ENCODE results near the gene PPTC7. TPM values are rescaled to one million over a fixed set of nuclear protein-coding genes. Genes with fewer than 3 reads are reported as not detected.
A peak's percentile ranks its signal among the peaks of the same experiment; 100 is the strongest.
"Not testable (repeated sequence)": the region's sequence is repeated elsewhere in the genome, so short reads cannot be mapped to it uniquely, and the experiment has no call there.

The PPTC7 gene
- total RNA-seq, 2 experiments from 2014 or later = 25.7 to 29.2 TPM

DNA sequence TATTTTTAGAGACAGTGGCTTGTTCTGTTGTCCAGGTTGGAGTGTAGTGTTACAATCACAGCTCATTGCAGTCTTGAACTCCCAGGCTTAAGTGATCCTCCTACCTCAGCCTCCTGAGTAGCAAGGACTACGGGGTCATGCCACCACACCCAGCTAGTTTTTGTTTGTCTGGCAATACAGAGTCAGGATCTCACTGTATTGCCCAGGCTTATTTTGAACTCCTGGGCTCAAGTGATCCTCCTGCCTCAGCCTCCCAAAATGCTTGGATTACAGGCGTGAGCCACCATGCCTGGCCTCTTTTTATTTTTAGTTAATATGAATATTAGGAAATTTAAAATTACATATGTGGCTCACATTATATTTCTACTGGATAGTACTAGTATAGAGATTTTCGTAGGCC lies 28.9 kb downstream of the PPTC7 start:
- Mint-ChIP-seq H3K4me3 (no peak overlapping the region), H3K36me3 (ENCODE audit: low read depth) (peaks cover 36% of the 10 kb centered on the region), H3K9me3 (peaks cover 9% of the 10 kb centered on the region), H3K27ac (no peak overlapping the region), H3K27me3 (no peaks in the 10 kb centered on the region), H3K4me1 (peaks cover 36% of the 10 kb centered on the region)
- ChIA-PET CTCF (interaction anchor here (1.0 to 3.6 kb wide), 6 partner anchors 7 to 104 kb away, joined by 3 to 34 read pairs (median 8); partner anchors contain the start of gene ARPC3), POLR2A (no interaction called here)
- DNase-seq = no peak

DNA sequence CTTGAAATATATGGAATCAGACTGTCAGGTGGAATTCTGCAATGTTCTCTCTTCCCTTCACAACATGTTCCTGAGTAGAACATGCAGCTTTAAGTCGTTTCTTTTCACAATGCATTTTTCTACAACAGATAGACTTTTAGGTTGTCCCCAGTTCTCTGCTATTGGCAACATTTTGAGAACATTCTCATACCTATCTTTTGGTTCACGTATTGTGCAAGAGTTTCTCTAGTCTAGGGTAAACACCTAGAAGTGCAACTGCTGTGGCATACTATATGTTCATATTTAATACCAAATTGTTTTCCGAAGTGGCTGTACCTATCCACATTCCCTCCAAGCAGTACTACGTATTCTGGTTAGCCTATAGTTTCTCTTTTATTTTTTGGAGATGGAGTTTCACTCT lies 32.1 kb downstream of the PPTC7 start:
- Mint-ChIP-seq H3K27me3 (no peaks in the 10 kb centered on the region), H3K36me3 (ENCODE audit: low read depth) (peaks cover 38% of the 10 kb centered on the region), H3K27ac (no peak overlapping the region), H3K4me1 (peaks cover 39% of the 10 kb centered on the region), H3K9me3 (no peaks in the 10 kb centered on the region), H3K4me3 (no peak overlapping the region)
- ChIA-PET POLR2A (interaction anchor here (1.1 kb wide), 1 partner anchor 11 kb away, joined by 3 read pairs; no protein-coding TSS in a partner anchor), CTCF (interaction anchor here (1.0 to 3.6 kb wide), 5 partner anchors 10 to 100 kb away, joined by 3 to 34 read pairs (median 8); partner anchors contain the start of gene ARPC3)
- no peak for DNase-seq

GRCh38 chr12:110549716-110550115 lies 33.4 kb downstream of the PPTC7 start:
- DNase-seq = no peak
- ChIA-PET CTCF (interaction anchor here (0.6 to 2.9 kb wide), 5 partner anchors 52 to 561 kb away, joined by 3 to 12 read pairs (median 3); no protein-coding TSS in a partner anchor), POLR2A (interaction anchor here (1.1 kb wide), 1 partner anchor 10 kb away, joined by 3 read pairs; no protein-coding TSS in a partner anchor)
- H3K4me3 Mint-ChIP-seq = no peak overlapping the region
- no peaks in the 10 kb centered on the region for H3K9me3 Mint-ChIP-seq
- H3K4me1 Mint-ChIP-seq = peaks cover 34% of the 10 kb centered on the region
- H3K27me3 Mint-ChIP-seq = no peaks in the 10 kb centered on the region
- H3K27ac Mint-ChIP-seq = no peak overlapping the region
- peaks cover 45% of the 10 kb centered on the region for H3K36me3 Mint-ChIP-seq (ENCODE audit: low read depth)

- no peak overlapping the region for H3K27ac Mint-ChIP-seq
- DNase-seq = no peak
- CTCF ChIA-PET = interaction anchor here (0.7 to 2.9 kb wide), 5 partner anchors 11 to 59 kb away, joined by 3 to 12 read pairs (median 4); no protein-coding TSS in a partner anchor
- H3K9me3 Mint-ChIP-seq = no peaks in the 10 kb centered on the region
- no peaks in the 10 kb centered on the region for H3K27me3 Mint-ChIP-seq
- H3K36me3 Mint-ChIP-seq (ENCODE audit: low read depth) = peaks cover 50% of the 10 kb centered on the region
- H3K4me3 Mint-ChIP-seq = no peak overlapping the region
- peaks cover 37% of the 10 kb centered on the region for H3K4me1 Mint-ChIP-seq
- POLR2A ChIA-PET = interaction anchor here (0.5 kb wide), 1 partner anchor 44 kb away, joined by 5 read pairs; no protein-coding TSS in a partner anchor
Observed at GRCh38 chr12:110548678-110549077, 34.4 kb downstream of the PPTC7 start.

DNA sequence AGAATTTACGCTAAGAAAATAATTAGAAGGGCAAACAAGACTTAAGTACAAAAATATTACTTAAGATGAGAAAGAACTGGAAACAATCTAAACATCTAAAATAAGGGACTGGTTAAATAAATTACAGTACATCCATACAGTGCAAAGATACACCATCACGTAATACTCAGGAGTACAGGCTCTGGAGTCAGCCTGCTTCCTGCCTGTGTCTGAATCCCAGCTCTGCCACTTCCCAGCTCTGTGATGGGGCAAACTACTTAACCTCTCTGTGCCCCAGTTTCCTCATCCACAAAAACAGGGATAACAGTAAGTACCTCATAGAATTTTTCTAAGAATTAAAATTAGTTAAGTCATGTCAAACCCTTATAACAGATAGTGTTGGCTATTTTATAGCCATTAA lies 36.0 kb downstream of the PPTC7 start:
- Mint-ChIP-seq H3K9me3 (no peaks in the 10 kb centered on the region), H3K4me1 (peaks cover 45% of the 10 kb centered on the region), H3K27ac (no peak overlapping the region), H3K36me3 (ENCODE audit: low read depth) (peaks cover 63% of the 10 kb centered on the region), H3K27me3 (no peaks in the 10 kb centered on the region), H3K4me3 (no peak overlapping the region)
- POLR2A ChIA-PET = no interaction called here
- CTCF ChIA-PET = no interaction called here
- DNase-seq = no peak

GRCh38 chr12:110546339-110546738 lies 36.8 kb downstream of the PPTC7 start:
- ChIA-PET POLR2A (no interaction called here), CTCF (no interaction called here)
- peaks cover 43% of the 10 kb centered on the region for H3K4me1 Mint-ChIP-seq

GRCh38 chr12:110545812-110546211 lies 37.3 kb downstream of the PPTC7 start:
- DNase-seq = no peak
- Mint-ChIP-seq H3K36me3 (ENCODE audit: low read depth) (peaks cover 53% of the 10 kb centered on the region), H3K9me3 (no peaks in the 10 kb centered on the region), H3K4me3 (no peak overlapping the region), H3K4me1 (peaks cover 42% of the 10 kb centered on the region), H3K27me3 (no peaks in the 10 kb centered on the region), H3K27ac (no peak overlapping the region)
- CTCF ChIA-PET = no interaction called here
- POLR2A ChIA-PET = no interaction called here

More at GRCh38 chr12:110546339-110546738, 36.8 kb downstream of the PPTC7 start:
- Mint-ChIP-seq H3K27me3 (no peaks in the 10 kb centered on the region), H3K27ac (no peak overlapping the region), H3K36me3 (ENCODE audit: low read depth) (peaks cover 57% of the 10 kb centered on the region), H3K4me3 (no peak overlapping the region), H3K9me3 (no peaks in the 10 kb centered on the region)
- no peak for DNase-seq

- POLR2A ChIA-PET, DNase-seq, H3K4me3 Mint-ChIP-seq, H3K27me3 Mint-ChIP-seq, H3K9me3 Mint-ChIP-seq, H3K27ac Mint-ChIP-seq: not testable (repeated sequence)
- Mint-ChIP-seq H3K4me1 (peaks cover 39% of the 10 kb centered on the region), H3K36me3 (ENCODE audit: low read depth) (peaks cover 49% of the 10 kb centered on the region)
- CTCF ChIA-PET = interaction anchor here (1.9 kb wide), 1 partner anchor 96 kb away, joined by 10 read pairs; the partner anchor contains the start of gene ARPC3
Observed at GRCh38 chr12:110545259-110545658, 37.9 kb downstream of the PPTC7 start.

DNA sequence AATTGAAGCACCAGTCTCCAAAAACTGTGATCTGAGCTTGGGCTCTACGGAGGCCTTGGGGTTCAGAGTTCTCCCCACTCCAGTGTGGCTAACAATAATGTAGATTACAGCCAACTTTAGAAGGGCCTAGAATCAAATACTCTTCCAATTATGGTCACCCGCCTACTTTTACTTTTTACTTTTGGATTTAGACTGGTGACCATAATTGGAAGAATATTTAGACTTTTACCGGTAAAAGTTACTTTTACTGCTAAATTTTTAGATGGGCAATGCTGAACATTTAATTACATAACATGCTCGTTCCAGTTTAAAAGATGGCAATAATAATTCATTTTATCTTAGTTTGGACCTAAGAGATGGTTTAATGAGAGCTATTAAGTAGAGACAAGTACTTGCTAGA lies 39.2 kb downstream of the PPTC7 start:
- Mint-ChIP-seq H3K9me3 (no peaks in the 10 kb centered on the region), H3K27ac (no peak overlapping the region), H3K27me3 (no peaks in the 10 kb centered on the region), H3K4me1 (peaks cover 35% of the 10 kb centered on the region), H3K36me3 (ENCODE audit: low read depth) (peaks cover 51% of the 10 kb centered on the region), H3K4me3 (no peak overlapping the region)
- no peak for DNase-seq
- POLR2A ChIA-PET = no interaction called here
- CTCF ChIA-PET = interaction anchor here (0.6 to 1.9 kb wide), 5 partner anchors 10 to 94 kb away, joined by 3 to 10 read pairs (median 3); partner anchors contain the start of gene ARPC3

DNA sequence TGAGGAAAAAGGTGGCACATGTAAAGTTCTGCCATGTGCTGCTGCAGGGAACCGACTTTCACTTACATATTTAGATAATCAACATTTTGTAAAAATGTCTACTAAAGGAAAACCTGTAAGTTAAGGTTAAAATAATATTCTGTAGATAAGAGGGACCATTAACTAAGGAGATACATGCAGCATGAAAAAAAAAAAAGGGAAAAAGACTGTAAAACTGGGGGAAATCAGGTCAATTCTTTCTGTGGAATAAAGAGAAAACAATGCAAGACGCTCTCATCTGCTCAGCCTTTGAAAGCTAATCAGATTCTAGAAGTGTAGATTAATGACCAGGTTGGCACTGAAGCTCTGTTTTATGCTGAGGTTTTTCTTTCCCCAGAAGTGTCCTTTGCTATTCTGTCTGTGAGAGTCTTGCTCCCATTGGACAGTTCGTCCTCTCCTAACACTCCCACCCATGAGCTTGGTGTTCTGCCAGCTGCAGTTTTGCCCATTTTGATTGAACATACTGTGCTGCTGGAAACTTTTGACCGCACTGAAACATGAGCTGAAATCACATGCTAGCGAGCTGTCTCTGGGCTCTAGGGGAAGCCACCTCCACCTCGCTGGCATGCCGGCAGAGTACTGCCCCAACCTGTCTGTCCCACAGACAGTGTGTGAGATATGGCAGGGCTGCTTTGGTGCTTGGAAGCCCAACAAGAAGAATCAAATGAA lies 39.7 kb downstream of the PPTC7 start:
- ChIA-PET CTCF (interaction anchor here (0.6 to 1.9 kb wide), 5 partner anchors 11 to 94 kb away, joined by 3 to 10 read pairs (median 3); partner anchors contain the start of gene ARPC3), POLR2A (no interaction called here)
- H3K9me3 Mint-ChIP-seq = no peaks in the 10 kb centered on the region
- H3K4me1 Mint-ChIP-seq = peaks cover 34% of the 10 kb centered on the region
- no peak overlapping the region for H3K4me3 Mint-ChIP-seq
- DNase-seq = no peak
- H3K27me3 Mint-ChIP-seq = no peaks in the 10 kb centered on the region
- H3K36me3 Mint-ChIP-seq (ENCODE audit: low read depth) = peaks cover 51% of the 10 kb centered on the region
- peak overlapping the region; percentile 33 for H3K27ac Mint-ChIP-seq

DNA sequence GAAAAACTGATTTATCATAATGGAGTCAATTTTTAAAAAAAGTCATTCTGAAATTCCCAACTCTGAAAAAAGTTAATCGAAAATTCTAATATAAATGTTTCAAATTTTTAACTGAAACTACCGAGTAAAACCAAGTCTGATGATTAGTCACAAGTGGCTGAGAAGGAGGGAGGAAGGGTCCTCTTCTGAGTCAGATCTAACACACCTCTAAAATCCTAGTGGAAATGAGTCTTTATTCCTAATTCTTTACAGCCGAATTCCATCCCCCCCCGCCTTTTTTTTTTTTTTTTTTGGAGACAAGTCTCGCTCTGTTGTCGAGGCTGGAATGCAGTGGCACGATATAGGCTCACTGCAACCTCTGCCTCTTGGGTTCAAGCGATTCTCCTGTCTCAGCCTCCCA lies 43.1 kb downstream of the PPTC7 start:
- Mint-ChIP-seq H3K4me3 (no peak overlapping the region), H3K36me3 (ENCODE audit: low read depth) (peaks cover 50% of the 10 kb centered on the region), H3K27me3 (no peaks in the 10 kb centered on the region), H3K9me3 (no peaks in the 10 kb centered on the region), H3K4me1 (peaks cover 21% of the 10 kb centered on the region), H3K27ac (no peak overlapping the region)
- no peak for DNase-seq
- POLR2A ChIA-PET = interaction anchor here (0.5 to 0.7 kb wide), 3 partner anchors 10 to 258 kb away, joined by 3 to 9 read pairs (median 3); no protein-coding TSS in a partner anchor
- CTCF ChIA-PET = interaction anchor here (0.7 to 2.7 kb wide), 3 partner anchors 11 to 17 kb away, joined by 3 to 9 read pairs (median 4); no protein-coding TSS in a partner anchor

DNA sequence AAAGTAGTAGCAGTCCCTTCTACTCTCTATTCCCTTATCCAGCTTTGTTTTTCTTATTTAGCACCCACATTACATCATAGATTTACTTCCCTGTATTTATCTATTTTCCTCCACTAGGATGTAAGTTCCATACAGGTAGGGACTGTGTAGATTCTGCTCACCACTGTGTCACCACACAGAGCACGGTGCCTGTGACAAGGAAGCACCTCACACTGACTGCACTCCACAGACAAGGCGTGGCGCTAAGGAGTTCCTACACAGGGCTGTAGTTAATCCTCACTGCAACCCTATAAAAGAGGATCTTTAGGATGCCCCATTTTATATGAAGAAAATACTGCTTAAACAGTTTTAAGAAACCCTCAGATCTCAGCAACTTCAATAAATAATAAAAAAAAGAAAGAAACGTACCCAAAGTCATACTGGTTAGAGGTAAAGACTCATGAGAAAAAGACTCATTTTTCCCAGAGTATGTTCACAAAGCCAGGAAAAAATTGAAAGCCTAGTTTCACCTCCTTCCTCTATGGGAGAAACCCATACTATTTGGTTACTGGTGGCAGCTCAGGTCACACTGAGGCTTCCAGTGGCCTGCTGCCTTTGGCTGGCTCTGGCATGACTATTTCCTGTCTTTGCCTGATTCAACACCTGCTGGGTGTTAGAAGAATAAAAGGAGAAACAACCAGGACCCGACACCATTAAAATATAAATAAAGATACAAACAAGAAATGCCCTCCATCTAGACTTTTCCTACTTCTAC lies 44.1 kb downstream of the PPTC7 start:
- POLR2A ChIA-PET = interaction anchor here (0.7 kb wide), 1 partner anchor 11 kb away, joined by 3 read pairs; no protein-coding TSS in a partner anchor
- DNase-seq = no peak
- Mint-ChIP-seq H3K27me3 (no peaks in the 10 kb centered on the region), H3K4me1 (peaks cover 21% of the 10 kb centered on the region), H3K9me3 (no peaks in the 10 kb centered on the region), H3K36me3 (ENCODE audit: low read depth) (peaks cover 56% of the 10 kb centered on the region), H3K27ac (peak overlapping the region; percentile 34), H3K4me3 (no peak overlapping the region)
- CTCF ChIA-PET = interaction anchor here (0.6 to 2.7 kb wide), 6 partner anchors 10 to 155 kb away, joined by 3 to 9 read pairs (median 4); no protein-coding TSS in a partner anchor

All from activated CD4-positive, alpha-beta T cell treated with anti-CD3 and anti-CD28 coated beads, Interleukin-2, amount 10 ng/mL, durations not matched to agents 7 days and 5 days (primary cell).